WI38 (cell line): ENCODE data around the gene BCAR3.

Experiments
- H3K4me3 ChIP-seq: 2 replicates; pipeline ENCODE4 v1.5.1; 2011; ENCODE audit warnings: low read depth, mild to moderate bottlenecking, control low read depth, low read length
- TF ChIP-seq, protein P1 (sequence below): IDR thresholded peaks from 2 replicates; pipeline ENCODE4 v1.5.1; 2012; ENCODE audit warnings: low read depth, mild to moderate bottlenecking, control low read depth, low read length

BCAR3 gene

DNA sequence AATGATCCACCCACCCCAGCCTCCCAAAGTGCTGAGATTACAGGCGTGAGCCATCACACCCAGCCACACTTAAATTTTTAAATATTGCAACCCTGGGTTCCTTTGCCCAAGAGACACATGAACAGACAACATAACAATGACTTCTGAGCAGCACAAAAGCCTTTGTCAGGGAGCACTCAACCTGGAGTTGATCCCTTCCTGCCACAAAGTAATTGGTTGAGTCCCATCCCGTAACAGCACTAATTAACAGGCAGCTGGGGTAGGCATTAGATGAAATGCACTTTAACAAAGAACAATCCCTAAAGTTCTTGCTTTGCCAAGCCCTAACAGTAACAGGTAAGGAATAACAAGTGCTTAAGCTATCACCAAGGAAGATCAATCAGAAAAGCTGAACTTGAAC lies 5.9 kb upstream of the BCAR3 start:
- TF ChIP-seq, protein P1, sequence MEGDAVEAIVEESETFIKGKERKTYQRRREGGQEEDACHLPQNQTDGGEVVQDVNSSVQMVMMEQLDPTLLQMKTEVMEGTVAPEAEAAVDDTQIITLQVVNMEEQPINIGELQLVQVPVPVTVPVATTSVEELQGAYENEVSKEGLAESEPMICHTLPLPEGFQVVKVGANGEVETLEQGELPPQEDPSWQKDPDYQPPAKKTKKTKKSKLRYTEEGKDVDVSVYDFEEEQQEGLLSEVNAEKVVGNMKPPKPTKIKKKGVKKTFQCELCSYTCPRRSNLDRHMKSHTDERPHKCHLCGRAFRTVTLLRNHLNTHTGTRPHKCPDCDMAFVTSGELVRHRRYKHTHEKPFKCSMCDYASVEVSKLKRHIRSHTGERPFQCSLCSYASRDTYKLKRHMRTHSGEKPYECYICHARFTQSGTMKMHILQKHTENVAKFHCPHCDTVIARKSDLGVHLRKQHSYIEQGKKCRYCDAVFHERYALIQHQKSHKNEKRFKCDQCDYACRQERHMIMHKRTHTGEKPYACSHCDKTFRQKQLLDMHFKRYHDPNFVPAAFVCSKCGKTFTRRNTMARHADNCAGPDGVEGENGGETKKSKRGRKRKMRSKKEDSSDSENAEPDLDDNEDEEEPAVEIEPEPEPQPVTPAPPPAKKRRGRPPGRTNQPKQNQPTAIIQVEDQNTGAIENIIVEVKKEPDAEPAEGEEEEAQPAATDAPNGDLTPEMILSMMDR: no peak
- H3K4me3 ChIP-seq: no peak overlapping the region

DNA sequence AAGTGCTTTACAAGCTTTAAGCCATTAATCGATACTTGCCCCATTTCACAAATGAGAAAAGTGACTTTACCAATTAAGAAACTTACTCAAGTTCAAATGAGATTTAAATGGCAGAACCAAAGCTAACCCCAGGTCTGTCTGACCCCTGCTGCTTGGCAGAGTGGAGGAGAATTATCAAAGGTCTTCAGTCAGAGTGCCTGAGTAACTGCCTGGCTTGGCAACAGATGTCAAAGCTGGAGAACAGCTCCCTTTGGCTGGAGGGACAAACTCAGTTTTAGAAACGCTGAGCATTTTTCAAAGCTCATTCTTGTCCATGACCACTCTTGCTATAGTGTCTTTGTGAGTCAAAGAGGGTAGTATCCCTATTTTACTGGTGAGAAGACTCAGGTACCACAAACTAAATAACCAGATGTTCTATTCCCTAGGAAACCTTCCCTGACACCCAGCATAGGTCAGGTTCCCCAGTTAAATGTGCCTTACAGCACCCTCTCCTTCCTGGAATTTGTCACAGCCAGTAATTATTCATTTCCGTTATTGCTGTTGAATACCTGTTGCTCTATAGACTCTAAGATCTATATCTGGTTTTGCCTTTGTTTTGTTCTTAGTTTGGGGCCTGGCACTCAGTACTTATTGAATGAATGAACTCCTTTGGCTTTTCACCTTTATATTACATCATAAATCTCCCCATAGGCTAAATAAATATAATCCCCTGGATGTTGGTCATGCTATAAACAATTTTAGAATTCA lies 5.0 kb upstream of the BCAR3 start:
- TF ChIP-seq, protein P1: no peak
- H3K4me3 ChIP-seq: no peak overlapping the region

DNA sequence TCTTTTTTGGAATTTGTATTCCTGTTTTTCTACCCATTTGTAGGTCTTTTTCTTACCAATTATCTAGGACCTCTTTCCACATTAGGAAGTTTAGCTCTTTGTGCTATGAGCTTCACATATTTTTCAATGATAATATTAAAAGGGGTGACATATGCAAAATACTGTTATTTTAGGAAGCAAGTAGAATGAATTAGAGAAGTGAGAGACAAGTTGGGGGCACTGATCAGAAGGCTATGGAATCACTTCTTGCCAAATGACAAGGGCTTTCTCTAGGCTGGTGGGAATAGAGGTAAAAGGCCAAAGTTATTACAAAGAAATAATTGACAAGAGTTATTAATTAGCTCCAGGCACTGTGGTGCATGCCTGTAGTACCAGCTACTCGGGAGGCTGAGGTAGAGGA lies 4.3 kb upstream of the BCAR3 start:
- TF ChIP-seq, protein P1: no peak
- H3K4me3 ChIP-seq: no peak overlapping the region

DNA sequence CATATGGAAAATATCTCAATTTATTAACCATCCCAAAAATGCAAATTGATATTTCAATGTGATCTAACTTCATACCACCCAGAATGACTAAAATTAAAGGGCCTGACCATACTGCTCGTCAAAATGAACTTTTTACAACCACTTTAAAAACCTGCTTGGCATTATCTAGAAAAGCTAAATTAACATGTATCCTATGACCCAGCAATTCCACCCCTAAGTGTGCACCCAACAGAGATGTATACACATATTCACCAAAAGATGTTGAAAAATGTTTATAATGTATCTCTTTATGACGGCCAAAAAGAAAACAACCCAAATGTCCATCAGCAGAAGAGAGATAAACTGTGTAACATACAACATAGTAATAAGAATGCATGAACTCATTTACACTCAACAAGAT lies 1.6 kb upstream of the BCAR3 start:
- TF ChIP-seq, protein P1: no peak

DNA sequence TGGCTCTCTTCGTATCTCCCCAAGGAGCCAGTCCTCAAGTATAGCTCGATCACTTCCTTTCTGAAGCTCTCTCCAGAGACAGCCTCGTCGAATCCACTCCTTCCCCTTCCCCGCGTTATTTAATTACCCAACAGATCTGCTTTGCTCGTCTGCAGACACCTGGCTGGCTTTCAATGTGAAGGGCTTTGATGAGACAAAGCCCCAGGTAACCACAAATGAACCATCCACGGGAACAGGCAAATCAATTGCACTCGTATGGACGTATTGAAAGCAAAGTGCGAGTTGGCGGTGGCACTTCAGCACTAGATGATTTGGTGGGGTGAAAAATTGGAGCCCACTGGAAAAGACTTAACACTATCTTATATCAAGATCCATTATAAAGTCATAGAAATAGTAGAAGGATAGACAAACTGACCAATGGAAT lies 364 bp upstream of the BCAR3 start:
- peak overlapping the region; percentile 86 for H3K4me3 ChIP-seq
- TF ChIP-seq, protein P1: no peak

More for the DNA sequence above, 1.6 kb upstream of the BCAR3 start:
- no peak overlapping the region for H3K4me3 ChIP-seq

DNA sequence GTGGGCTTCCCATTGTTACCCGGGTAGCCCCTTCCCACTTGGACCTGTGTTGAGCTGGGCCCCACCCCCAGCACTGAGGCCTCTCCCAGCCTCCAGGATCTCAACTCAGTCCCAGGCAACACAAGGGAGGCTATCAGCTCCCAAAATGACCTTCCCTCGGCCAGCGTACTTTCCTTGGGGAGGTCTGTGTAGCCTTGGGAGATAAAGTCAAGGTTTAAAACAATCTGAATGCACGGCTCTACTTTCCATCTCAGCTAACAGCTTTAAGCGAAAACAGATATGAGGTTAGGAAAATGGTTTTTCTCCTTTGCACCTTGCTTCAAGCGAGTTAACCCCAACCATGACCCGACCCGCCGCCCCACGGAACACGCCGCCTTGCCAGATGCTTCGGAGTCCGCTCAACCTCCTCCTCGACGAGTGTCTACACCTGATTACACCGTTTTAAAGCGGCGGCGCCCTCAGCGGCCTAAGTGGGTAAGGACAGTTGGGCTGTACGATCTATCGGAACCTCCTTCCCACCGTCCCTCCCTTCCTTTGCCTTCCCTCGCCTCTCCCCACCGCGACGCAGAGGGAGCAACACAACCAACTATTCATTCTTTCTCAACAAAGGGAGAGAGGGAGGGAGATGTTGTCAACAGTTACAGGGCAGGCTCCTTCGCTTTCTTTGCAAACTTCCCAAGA lies 1.1 kb downstream of the BCAR3 start:
- TF ChIP-seq, protein P1: peak; percentile 40
- peak overlapping the region; percentile 86 for H3K4me3 ChIP-seq

DNA sequence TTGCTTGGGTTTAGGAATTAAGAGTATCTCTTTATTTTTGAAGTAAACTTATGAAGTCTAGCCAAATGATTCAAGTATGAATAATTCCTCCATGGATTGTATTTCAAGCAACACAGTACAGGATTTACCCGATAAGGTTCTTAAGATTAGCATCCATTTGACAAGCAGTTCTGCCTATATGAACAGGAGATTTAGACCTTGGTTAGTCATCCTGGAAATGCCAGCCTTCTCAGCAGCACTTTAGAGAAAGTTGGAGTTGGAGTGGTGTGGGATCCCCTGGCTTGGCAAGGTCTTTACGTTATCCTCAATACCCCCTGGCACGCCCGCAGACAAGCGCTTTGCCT lies 1.6 kb downstream of the BCAR3 start:
- TF ChIP-seq, protein P1: no peak
- H3K4me3 ChIP-seq: peak overlapping the region; percentile 86
